ENCODE results near the gene UROC1. TPM values are rescaled to one million over a fixed set of nuclear protein-coding genes. Genes with fewer than 3 reads are reported as not detected.

Gene UROC1
- total RNA-seq, 4 donors from 2014 or later = not detected

DNA sequence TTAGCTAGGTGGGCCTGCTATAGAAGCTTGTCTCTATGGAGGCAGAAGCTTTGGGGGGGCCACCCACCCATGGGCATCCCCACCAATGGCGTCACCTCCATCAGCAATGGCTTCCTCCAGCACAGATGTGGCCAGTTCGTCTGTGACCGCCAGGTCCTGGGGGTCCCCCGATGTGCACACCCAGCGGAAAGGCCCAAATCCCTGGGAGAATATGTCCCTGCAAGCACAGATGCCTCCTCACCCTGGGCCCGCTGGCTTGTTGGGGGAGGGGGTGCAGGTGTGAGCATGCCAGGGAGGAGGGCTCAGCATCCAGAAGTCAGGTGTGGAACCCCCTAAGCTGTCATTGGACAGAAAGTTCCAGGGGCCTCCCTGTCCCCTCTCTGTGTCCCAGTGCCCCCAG is 19.6 kb downstream of the UROC1 start:
- intact Hi-C loops (cut with DNase I) = no loop called here
- Histone ChIP-seq H3K4me1 (no peaks in the 10 kb centered on the region), H3K4me3 (no peak overlapping the region), H3K27me3 (no peaks in the 10 kb centered on the region), H3K27ac (no peak overlapping the region), H3K36me3 (no peaks in the 10 kb centered on the region), H3K9me3 (no peaks in the 10 kb centered on the region)
- WGBS, 2 donors = 98% methylated on average over 5 of the region's 6 CpGs; no CpG with 5 or more reads in 1 of the 2 donors
- DNase-seq = no peak
- no peak for TF ChIP-seq POLR2A (IDR thresholded peaks at IDR 0.05)
- TF ChIP-seq, protein P1, sequence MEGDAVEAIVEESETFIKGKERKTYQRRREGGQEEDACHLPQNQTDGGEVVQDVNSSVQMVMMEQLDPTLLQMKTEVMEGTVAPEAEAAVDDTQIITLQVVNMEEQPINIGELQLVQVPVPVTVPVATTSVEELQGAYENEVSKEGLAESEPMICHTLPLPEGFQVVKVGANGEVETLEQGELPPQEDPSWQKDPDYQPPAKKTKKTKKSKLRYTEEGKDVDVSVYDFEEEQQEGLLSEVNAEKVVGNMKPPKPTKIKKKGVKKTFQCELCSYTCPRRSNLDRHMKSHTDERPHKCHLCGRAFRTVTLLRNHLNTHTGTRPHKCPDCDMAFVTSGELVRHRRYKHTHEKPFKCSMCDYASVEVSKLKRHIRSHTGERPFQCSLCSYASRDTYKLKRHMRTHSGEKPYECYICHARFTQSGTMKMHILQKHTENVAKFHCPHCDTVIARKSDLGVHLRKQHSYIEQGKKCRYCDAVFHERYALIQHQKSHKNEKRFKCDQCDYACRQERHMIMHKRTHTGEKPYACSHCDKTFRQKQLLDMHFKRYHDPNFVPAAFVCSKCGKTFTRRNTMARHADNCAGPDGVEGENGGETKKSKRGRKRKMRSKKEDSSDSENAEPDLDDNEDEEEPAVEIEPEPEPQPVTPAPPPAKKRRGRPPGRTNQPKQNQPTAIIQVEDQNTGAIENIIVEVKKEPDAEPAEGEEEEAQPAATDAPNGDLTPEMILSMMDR (IDR thresholded peaks at IDR 0.05) = no peak

DNA sequence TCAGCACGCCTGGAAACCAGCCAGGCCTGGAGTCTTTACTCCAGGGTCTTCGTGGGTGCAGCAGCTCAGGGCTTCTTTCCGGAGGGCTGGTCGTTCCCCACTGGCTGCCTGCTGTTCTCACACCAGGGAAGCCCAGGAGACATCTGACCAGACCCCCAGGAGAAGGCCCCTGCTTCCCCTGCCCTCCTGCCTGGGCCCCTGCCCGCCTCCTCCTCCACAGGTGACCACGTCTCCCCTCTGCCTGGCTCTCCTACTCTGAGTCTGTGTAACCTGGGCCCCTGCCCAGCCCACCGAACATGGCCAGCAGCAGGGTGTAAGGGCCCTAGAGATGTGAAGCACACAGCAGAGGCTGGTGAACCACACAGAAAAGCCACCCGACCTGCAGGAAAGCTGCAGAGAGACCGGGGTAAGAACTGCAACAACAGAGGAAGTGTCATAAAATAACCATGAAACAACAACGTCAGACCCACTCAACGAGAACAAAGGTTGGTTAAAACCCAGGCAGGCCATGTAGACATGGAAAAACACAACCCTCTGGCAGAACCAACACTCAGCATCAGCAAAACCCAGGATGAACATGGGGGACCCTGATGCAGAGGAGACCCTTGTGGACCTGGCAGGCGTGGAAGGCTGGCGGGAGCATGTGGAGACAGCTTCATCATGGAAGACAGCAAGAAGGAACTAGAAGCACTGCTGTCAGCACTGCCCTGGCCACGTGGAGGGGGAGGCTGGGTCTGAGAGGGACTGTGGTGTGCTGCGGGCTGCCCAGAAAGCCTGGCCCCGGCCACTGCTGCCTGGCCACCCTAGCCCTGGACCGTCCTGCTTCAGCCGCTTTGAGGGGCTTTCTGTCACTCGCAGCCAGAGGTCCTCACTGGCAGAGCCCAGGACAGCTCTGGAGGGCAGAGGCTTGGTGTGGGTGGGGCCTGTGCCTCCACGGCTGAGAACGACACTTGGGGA is 20.4 kb downstream of the UROC1 start:
- WGBS, 2 donors = 63 to 67% methylated on average over 8 to 12 of the region's 21 CpGs
- DNase-seq = no peak
- intact Hi-C loops (cut with DNase I) = no loop called here
- Histone ChIP-seq H3K27ac (no peak overlapping the region), H3K27me3 (no peaks in the 10 kb centered on the region), H3K4me1 (no peaks in the 10 kb centered on the region), H3K9me3 (no peaks in the 10 kb centered on the region), H3K36me3 (no peaks in the 10 kb centered on the region), H3K4me3 (no peak overlapping the region)
- TF ChIP-seq, protein P1 (IDR thresholded peaks at IDR 0.05) = no peak
- TF ChIP-seq POLR2A (IDR thresholded peaks at IDR 0.05) = no peak

DNA sequence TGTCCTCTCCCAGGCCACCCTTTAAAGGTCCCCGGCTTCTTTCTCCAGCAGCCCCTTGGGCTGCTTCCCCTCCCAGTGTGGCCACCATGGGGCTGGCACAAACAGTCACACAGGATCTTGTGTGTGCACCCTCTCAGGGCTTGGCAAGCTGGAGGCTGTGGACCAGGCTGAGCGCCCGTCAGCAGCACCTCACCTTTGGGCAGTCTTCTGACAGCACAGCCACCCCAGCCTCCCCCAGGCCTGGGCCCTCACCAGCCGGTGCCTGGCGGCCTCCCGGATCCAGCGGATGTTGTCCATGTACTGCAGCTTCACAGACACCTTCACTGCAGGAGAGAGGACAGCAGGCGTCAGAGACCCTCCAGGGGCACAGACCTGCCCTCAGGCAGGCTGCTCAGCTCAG is 21.8 kb downstream of the UROC1 start:
- no peak for DNase-seq
- WGBS, 2 donors = 85 to 91% methylated on average over 2 to 3 of the region's 8 CpGs

DNA sequence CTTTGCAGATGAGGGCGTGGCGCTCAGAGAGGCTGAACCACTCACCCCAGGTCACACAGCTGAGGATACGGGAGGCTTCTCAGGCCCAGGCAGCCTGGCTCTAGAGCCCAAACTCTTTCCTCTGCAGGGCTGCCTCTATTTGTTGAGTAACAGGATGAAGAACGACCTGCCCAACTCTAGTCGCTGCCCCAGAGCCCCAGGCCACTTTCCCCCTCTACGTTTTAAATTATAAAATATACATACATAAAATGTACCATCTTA is 22.7 kb downstream of the UROC1 start:
- H3K36me3 ChIP-seq = no peaks in the 10 kb centered on the region
- no peaks in the 10 kb centered on the region for H3K27me3 ChIP-seq
- intact Hi-C loops (cut with DNase I) = no loop called here
- TF ChIP-seq POLR2A (IDR thresholded peaks at IDR 0.05) = no peak
- TF ChIP-seq, protein P1 (IDR thresholded peaks at IDR 0.05) = no peak
- H3K4me1 ChIP-seq = no peaks in the 10 kb centered on the region
- H3K9me3 ChIP-seq = no peaks in the 10 kb centered on the region
- 69 to 79% methylated on average over 4 to 6 of the region's 6 CpGs for WGBS, 2 donors
- H3K4me3 ChIP-seq = no peak overlapping the region
- DNase-seq = no peak
- no peak overlapping the region for H3K27ac ChIP-seq

More for the DNA sequence above, 21.8 kb downstream of the UROC1 start:
- intact Hi-C loops (cut with DNase I) = no loop called here
- TF ChIP-seq, protein P1 (IDR thresholded peaks at IDR 0.05) = no peak
- Histone ChIP-seq H3K9me3 (no peaks in the 10 kb centered on the region), H3K4me1 (no peaks in the 10 kb centered on the region), H3K27ac (no peak overlapping the region), H3K4me3 (no peak overlapping the region), H3K36me3 (no peaks in the 10 kb centered on the region), H3K27me3 (no peaks in the 10 kb centered on the region)

DNA sequence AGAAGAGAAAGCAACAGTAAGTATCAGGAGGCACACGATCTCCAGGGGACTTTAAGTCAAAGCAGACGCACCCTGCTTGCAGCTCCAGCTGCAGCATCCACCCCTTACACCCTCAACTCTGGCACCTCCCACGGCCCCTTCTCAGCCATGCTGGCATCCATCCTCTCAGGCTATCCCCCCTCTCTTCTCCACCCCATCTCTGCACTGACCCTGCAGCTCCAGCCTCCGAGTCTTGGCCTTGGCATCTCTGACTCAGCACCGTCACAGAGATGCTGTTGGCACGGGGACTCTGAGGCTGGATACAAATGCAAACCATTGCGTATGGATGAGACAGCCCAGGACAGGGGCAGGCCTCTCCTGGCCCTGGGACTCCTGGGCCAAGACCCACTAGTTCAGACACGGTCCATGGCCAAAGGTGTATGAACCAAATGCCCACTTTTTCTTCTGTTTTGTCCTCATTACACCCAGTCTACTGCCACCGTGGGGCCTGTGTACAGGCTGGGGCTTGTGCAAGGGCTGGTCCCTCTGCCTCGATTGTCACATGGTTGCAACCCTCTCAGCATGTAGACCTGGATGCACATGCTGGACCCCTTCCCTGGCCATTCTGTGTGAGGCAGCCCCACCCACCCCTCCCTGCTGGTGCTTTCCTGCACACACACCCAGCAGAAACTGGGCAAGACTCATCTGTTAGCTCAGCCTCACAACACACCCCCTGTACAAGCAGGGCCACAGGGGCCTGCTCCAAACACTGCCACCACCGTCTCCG is 23.2 kb downstream of the UROC1 start:
- TF ChIP-seq POLR2A (IDR thresholded peaks at IDR 0.05) = no peak
- TF ChIP-seq, protein P1 (IDR thresholded peaks at IDR 0.05) = no peak
- DNase-seq = no peak
- Histone ChIP-seq H3K36me3 (no peaks in the 10 kb centered on the region), H3K4me3 (no peak overlapping the region), H3K9me3 (no peaks in the 10 kb centered on the region), H3K27me3 (no peaks in the 10 kb centered on the region), H3K27ac (no peak overlapping the region), H3K4me1 (no peaks in the 10 kb centered on the region)
- WGBS, 2 donors = 54 to 56% methylated on average over 4 to 10 of the region's 12 CpGs
- intact Hi-C loops (cut with DNase I) = no loop called here
